BJ (cell line): ENCODE measurements around the gene P2RY6. TPM values are rescaled to one million over a fixed set of nuclear protein-coding genes. Genes with fewer than 3 reads are reported as not detected.
"Not testable (repeated sequence)": the region's sequence is repeated elsewhere in the genome, so short reads cannot be mapped to it uniquely, and the experiment has no call there.

ENCODE experiments used
- CTCF ChIA-PET: fragments of 350-600 bp; formaldehyde crosslinking; extraction: SDS; loops from one replicate; lab custom pipeline; 2021; ENCODE audit warnings: antibody characterized with exemption, inconsistent platforms; lab: Yijun Ruan, JAX
- POLR2A ChIA-PET: fragments of 300-600 bp; sonication (Branson Sonifier 250); formaldehyde crosslinking; extraction: SDS; loops from one replicate; lab custom pipeline; 2021; ENCODE audit warnings: antibody characterized with exemption; lab: Charles Lee
- DNase-seq: peaks from one replicate; pipeline ENCODE4 v3.0.0-alpha.2; 2011; ENCODE audit warnings: low read depth
- H3K27me3 ChIP-seq: 2 replicates; pipeline ENCODE4 v1.6.0; 2011; ENCODE audit warnings: low read length; ENCODE audit not compliant: control insufficient read depth, insufficient read depth
- H3K36me3 ChIP-seq: 2 replicates; pipeline ENCODE4 v1.5.1; 2011; ENCODE audit warnings: low read length; ENCODE audit not compliant: control insufficient read depth, insufficient read depth
- H3K4me3 ChIP-seq: 2 replicates; pipeline ENCODE4 v1.5.1; 2011; ENCODE audit warnings: low read depth, mild to moderate bottlenecking, control low read depth, low read length
- polyA plus RNA-seq: library from polyadenylated mRNA; depleted of rRNA; stranded (reverse); fragments of >200 nt; gene quantifications from 2 replicates; pipeline ENCODE4 v1.2.3, GENCODE V29; 2011
- TF ChIP-seq, protein P1 (sequence below): IDR thresholded peaks from 2 replicates; pipeline ENCODE4 v1.5.1; 2011; ENCODE audit warnings: low read depth, mild to moderate bottlenecking, control low read depth, inconsistent platforms, low read length, moderate library complexity; ENCODE audit not compliant: insufficient read depth

The P2RY6 gene
- polyA plus RNA-seq, 1 experiment: 1.5 TPM

DNA sequence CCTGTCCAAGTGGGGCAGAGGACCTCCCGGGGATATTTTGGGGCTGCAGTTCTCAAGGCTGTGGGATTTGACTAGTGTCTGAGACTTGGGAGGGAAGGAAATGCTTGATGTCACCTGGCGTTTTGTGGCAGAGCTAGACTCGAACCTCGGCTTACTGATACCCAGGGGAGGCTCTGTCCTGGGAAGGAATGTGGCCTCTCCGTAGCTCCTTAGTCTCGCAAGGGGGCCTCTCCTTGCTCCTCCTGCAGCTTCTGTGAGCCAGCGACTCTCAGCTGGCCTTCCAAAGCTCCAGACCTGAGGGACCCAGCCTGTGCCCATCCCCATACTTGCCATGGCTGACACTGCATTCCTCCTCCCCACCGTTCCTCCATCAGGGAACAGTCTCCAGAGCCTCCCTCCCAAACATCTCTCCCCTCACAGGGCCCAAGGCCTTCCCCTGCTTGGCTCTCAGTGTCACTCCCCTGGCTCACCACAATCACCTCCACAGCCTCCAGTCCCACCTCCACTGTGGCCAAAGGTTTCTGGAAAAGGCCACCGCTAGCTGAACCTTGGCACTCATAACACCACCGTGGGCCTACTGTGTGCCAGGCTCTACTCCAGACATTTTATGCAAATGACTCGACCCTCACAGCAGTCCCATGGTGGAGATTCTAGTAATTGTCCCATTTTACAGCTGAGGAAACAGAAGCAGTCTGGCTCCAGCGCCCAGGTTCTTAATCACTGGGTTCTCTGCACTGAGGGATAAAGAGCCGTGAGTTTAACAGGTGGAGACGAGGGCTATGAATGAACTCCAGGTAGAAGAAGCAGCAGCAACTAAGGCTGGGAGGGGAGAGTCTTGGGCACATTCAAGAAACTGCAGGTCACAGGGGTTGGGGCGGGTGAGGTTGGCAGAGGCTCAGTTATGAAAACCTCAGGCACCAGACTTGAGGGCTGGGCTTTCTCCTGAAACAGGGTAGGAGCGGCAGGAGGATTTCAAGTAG, 42.0 kb upstream of the P2RY6 start:
- Histone ChIP-seq H3K36me3 (no peaks in the 10 kb centered on the region), H3K27me3 (peaks cover 7% of the 10 kb centered on the region), H3K4me3 (no peak overlapping the region)
- TF ChIP-seq, protein P1, sequence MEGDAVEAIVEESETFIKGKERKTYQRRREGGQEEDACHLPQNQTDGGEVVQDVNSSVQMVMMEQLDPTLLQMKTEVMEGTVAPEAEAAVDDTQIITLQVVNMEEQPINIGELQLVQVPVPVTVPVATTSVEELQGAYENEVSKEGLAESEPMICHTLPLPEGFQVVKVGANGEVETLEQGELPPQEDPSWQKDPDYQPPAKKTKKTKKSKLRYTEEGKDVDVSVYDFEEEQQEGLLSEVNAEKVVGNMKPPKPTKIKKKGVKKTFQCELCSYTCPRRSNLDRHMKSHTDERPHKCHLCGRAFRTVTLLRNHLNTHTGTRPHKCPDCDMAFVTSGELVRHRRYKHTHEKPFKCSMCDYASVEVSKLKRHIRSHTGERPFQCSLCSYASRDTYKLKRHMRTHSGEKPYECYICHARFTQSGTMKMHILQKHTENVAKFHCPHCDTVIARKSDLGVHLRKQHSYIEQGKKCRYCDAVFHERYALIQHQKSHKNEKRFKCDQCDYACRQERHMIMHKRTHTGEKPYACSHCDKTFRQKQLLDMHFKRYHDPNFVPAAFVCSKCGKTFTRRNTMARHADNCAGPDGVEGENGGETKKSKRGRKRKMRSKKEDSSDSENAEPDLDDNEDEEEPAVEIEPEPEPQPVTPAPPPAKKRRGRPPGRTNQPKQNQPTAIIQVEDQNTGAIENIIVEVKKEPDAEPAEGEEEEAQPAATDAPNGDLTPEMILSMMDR: no peak
- no peak for DNase-seq
- POLR2A ChIA-PET: no interaction called here
- CTCF ChIA-PET: interaction anchor here (1.3 kb wide), 1 partner anchor 12 kb away, joined by 3 read pairs; no protein-coding TSS in a partner anchor

DNA sequence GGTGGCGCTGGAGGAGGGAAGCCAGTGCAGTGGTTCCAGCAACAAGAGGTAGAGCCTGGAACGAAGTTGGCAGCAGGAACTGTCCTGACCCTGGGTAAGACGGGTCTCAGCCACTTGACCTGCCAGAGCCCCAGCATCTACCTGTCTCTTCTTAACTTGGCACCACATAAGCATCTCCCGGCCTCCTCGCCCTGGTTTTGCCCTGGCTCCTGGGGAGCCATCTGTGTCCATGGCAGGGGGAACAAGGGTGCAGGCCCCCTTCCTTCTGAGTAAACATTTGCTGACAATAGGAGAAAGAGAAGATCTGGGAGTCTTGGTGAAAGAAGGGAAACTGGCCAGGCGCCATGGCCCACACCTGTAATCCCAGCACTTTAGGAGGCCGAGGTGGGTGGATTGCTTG, 41.2 kb upstream of the P2RY6 start:
- ChIA-PET POLR2A (no interaction called here), CTCF (interaction anchor here (0.6 kb wide), 1 partner anchor 58 kb away, joined by 4 read pairs; no protein-coding TSS in a partner anchor)
- no peak overlapping the region for H3K4me3 ChIP-seq
- H3K27me3 ChIP-seq: peaks cover 7% of the 10 kb centered on the region
- DNase-seq: no peak
- no peaks in the 10 kb centered on the region for H3K36me3 ChIP-seq
- TF ChIP-seq, protein P1: no peak

DNA sequence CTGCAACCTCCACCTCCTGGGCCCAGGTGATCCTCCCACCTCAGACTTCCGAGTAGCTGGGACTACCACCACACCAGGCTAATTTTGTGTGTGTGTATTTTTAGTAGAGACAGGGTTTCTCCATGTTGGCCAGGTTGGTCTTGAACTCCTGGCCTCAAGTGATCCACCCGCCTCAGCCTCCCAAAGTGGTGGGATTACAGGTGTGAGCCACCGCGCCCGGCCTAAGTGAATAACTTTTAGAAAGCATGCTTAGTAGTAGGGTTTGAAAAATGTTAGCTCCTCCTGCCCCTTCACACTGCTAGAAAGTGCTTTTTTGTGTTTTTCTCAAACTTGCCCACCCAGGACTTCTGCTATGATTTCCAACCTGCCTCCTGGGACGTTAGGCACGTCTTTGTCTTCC, 39.7 kb upstream of the P2RY6 start:
- H3K27me3 ChIP-seq, DNase-seq, H3K36me3 ChIP-seq, POLR2A ChIA-PET, H3K4me3 ChIP-seq: not testable (repeated sequence)
- CTCF ChIA-PET: interaction anchor here (0.9 to 2.7 kb wide), 6 partner anchors 10 to 57 kb away, joined by 3 to 16 read pairs (median 6); no protein-coding TSS in a partner anchor

DNA sequence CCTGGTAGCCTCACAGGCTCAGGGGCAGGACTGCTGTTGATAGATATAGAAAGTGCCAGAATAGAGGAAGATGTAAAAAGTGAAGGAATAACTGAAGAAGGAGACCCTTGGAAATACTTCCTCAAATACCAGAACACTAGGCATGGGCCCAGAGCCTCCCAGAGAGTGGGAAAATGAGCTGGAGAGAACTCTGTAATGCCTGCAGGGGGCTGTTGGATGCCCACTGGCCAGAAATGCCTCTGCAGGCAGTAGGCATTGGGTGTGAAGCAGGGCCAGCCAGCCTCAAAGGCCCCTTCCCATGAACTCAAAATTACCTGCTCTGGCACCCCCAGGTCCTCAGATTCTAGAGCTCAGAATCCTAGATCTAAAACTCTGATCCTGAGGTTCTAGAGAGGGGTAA, 38.9 kb upstream of the P2RY6 start:
- H3K4me3 ChIP-seq: no peak overlapping the region
- H3K27me3 ChIP-seq: peaks cover 7% of the 10 kb centered on the region
- H3K36me3 ChIP-seq: no peaks in the 10 kb centered on the region
- TF ChIP-seq, protein P1: no peak
- no peak for DNase-seq
- ChIA-PET POLR2A (no interaction called here), CTCF (interaction anchor here (0.9 to 2.7 kb wide), 7 partner anchors 9 to 56 kb away, joined by 3 to 16 read pairs (median 6); no protein-coding TSS in a partner anchor)

DNA sequence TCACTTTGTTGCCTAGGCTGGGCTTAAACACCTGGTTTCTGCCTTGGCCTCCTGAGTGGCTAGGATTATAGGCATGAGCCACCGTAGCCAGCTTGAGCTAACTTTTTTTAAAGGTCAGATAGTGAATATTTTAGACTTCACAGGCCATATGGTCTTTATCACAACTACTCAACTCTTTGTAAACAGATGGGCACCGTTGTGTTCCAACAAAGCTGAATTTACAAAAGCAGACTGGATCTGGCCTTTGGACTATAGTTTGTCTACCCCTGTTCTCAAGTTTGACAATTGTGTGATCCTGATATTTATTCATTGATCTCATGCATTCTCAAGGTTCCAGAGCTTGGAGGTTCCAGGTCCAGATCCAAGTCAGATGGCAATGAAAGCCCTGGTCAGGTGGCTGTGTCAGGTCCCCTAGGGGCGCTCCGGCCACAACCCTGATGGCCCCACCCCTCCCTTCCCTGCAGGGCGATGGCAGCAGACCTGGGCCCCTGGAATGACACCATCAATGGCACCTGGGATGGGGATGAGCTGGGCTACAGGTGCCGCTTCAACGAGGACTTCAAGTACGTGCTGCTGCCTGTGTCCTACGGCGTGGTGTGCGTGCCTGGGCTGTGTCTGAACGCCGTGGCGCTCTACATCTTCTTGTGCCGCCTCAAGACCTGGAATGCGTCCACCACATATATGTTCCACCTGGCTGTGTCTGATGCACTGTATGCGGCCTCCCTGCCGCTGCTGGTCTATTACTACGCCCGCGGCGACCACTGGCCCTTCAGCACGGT, 38.3 kb upstream of the P2RY6 start:
- POLR2A ChIA-PET: no interaction called here
- H3K4me3 ChIP-seq: no peak overlapping the region
- peaks cover 3% of the 10 kb centered on the region; the same call in 1 of the 2 replicates for H3K27me3 ChIP-seq
- no peak for DNase-seq
- CTCF ChIA-PET: interaction anchor here (1.3 to 2.7 kb wide), 5 partner anchors 9 to 56 kb away, joined by 5 to 16 read pairs (median 6); no protein-coding TSS in a partner anchor
- TF ChIP-seq, protein P1: no peak
- H3K36me3 ChIP-seq: no peaks in the 10 kb centered on the region
